ENCODE data around the gene COL4A1. TPM values are rescaled to one million over a fixed set of nuclear protein-coding genes. Genes with fewer than 3 reads are reported as not detected.

Gene COL4A1
- total RNA-seq, 1 donor from 2014 or later = not detected

- intact Hi-C loops (cut with micrococcal nuclease) = no loop called here
Observed at GRCh38 chr13:110276553-110276950, 30.4 kb downstream of the COL4A1 start.

- intact Hi-C loops (cut with micrococcal nuclease) = no loop called here
Observed at GRCh38 chr13:110275931-110276552, 30.9 kb downstream of the COL4A1 start.

GRCh38 chr13:110274687-110275086, 32.3 kb downstream of the COL4A1 start:
- intact Hi-C loops (cut with micrococcal nuclease) = no loop called here

- intact Hi-C loops (cut with micrococcal nuclease) = no loop called here
Observed at GRCh38 chr13:110273254-110273653, 33.7 kb downstream of the COL4A1 start.

GRCh38 chr13:110272651-110273050, 34.3 kb downstream of the COL4A1 start:
- intact Hi-C loops (cut with micrococcal nuclease) = no loop called here

- intact Hi-C loops (cut with micrococcal nuclease) = no loop called here
Observed at GRCh38 chr13:110272227-110272626, 34.7 kb downstream of the COL4A1 start.

GRCh38 chr13:110271313-110271712, 35.6 kb downstream of the COL4A1 start:
- intact Hi-C loops (cut with micrococcal nuclease) = no loop called here

- intact Hi-C loops (cut with micrococcal nuclease) = no loop called here
Observed at GRCh38 chr13:110270507-110270906, 36.5 kb downstream of the COL4A1 start.

- intact Hi-C loops (cut with micrococcal nuclease) = no loop called here
Observed at GRCh38 chr13:110269509-110270185, 37.3 kb downstream of the COL4A1 start.

- intact Hi-C loops (cut with micrococcal nuclease) = no loop called here
Observed at GRCh38 chr13:110268576-110269185, 38.3 kb downstream of the COL4A1 start.

GRCh38 chr13:110268061-110268460, 38.9 kb downstream of the COL4A1 start:
- intact Hi-C loops (cut with micrococcal nuclease) = no loop called here

- intact Hi-C loops (cut with micrococcal nuclease) = no loop called here
Observed at GRCh38 chr13:110266983-110267382, 40.0 kb downstream of the COL4A1 start.

- intact Hi-C loops (cut with micrococcal nuclease) = no loop called here
Observed at GRCh38 chr13:110266431-110266809, 40.5 kb downstream of the COL4A1 start.

- intact Hi-C loops (cut with micrococcal nuclease) = no loop called here
Observed at GRCh38 chr13:110265682-110266430, 41.1 kb downstream of the COL4A1 start.

- intact Hi-C loops (cut with micrococcal nuclease) = no loop called here
Observed at GRCh38 chr13:110265341-110265681, 41.6 kb downstream of the COL4A1 start.

- intact Hi-C loops (cut with micrococcal nuclease) = no loop called here
Observed at GRCh38 chr13:110264685-110265275, 42.2 kb downstream of the COL4A1 start.

GRCh38 chr13:110263888-110264287, 43.1 kb downstream of the COL4A1 start:
- intact Hi-C loops (cut with micrococcal nuclease) = no loop called here

GRCh38 chr13:110263404-110263803, 43.6 kb downstream of the COL4A1 start:
- intact Hi-C loops (cut with micrococcal nuclease) = no loop called here

- intact Hi-C loops (cut with micrococcal nuclease) = loop anchor here (1.0 kb wide), 1 partner anchor 18 kb away; no protein-coding TSS in a partner anchor
Observed at GRCh38 chr13:110262508-110263291, 44.3 kb downstream of the COL4A1 start.

- intact Hi-C loops (cut with micrococcal nuclease) = loop anchor here (1.0 kb wide), 1 partner anchor 18 kb away; no protein-coding TSS in a partner anchor
Observed at GRCh38 chr13:110262082-110262436, 44.9 kb downstream of the COL4A1 start.
